Stomach (tissue), 9 donors: ENCODE measurements around the gene PXYLP1. TPM values are rescaled to one million over a fixed set of nuclear protein-coding genes. Genes with fewer than 3 reads are reported as not detected.

Experiments used
- DNase-seq, 2 donors: peaks; one replicate each; pipeline versions ENCODE4 v3.0.0 to v3.0.0-alpha.2; 2013 to 2019
- H3K27ac ChIP-seq, 5 donors: fragments of 200-600 bp in 4 of 5; sonication (generic) in 4 of 5; one replicate each; pipeline ENCODE4 v1.5.1; 2013 to 2019; ENCODE audit warnings: mild to moderate bottlenecking in 1 of 5, moderate library complexity in 1 of 5
- H3K27me3 ChIP-seq, 3 donors: fragments of 200-600 bp; sonication (generic); one replicate each; pipeline ENCODE4 v1.5.1; 2017 to 2019; ENCODE audit warnings: mixed run types in 1 of 3
- H3K36me3 ChIP-seq, 4 donors: fragments of 200-600 bp; sonication (generic); 1 replicate in 3 of 4; 2 replicates in 1 of 4; pipeline ENCODE4 v1.5.1; 2016 to 2019
- H3K4me1 ChIP-seq, 4 donors: fragments of 200-600 bp; sonication (generic); one replicate each; pipeline ENCODE4 v1.5.1; 2016 to 2019
- H3K4me3 ChIP-seq, 4 donors: fragments of 200-600 bp; sonication (generic) in 3 of 4; one replicate each; pipeline ENCODE4 v1.5.1; 2016 to 2019; ENCODE audit warnings: mild to moderate bottlenecking in 1 of 4
- H3K9me3 ChIP-seq, 4 donors: fragments of 200-600 bp; sonication (generic); one replicate each; pipeline ENCODE4 v1.5.1; 2016 to 2019
- EP300 ChIP-seq: sonication (generic); formaldehyde crosslinking; IDR thresholded peaks from one replicate; pipeline ENCODE4 v1.6.1; 2017; ENCODE audit warnings: antibody characterized with exemption
- POLR2A ChIP-seq, 4 donors: fragments of 450-650 bp; IDR thresholded peaks; one replicate each; pipeline ENCODE4 v1.6.1; 2016; ENCODE audit warnings: antibody characterized with exemption in 4 of 4, control low read depth in 2 of 4, mild to moderate bottlenecking in 1 of 4, moderate library complexity in 1 of 4
- POLR2AphosphoS5 ChIP-seq, 3 donors: sonication (generic); formaldehyde crosslinking; IDR thresholded peaks; one replicate each; pipeline ENCODE4 v1.6.1; 2016; ENCODE audit warnings: antibody characterized with exemption in 3 of 3
- WGBS, 5 donors: extraction: QIAGEN DNeasy Blood & Tissue Kit in 3 of 5; methylation state at CpG; one replicate each; pipeline versions ENCODE4 v1.1.5 to v1.1.7; 2013 to 2018; 5-methylcytosine and 5-hydroxymethylcytosine counted together
- intact Hi-C: fragments of 100-400 bp; cut with DNase I; formaldehyde crosslinking; loops from one replicate; pipeline ENCODE4 v1.15.1; 2023; ENCODE audit warnings: low total_unique reads
- polyA plus RNA-seq, 3 donors: library from polyadenylated mRNA; stranded (reverse); fragments of 200-250 nt; gene quantifications; one replicate each; pipeline ENCODE4 v1.2.3, GENCODE V29; 2013
- total RNA-seq, 5 donors: library from RNA; depleted of rRNA; stranded (reverse); fragments of >200 nt; gene quantifications; one replicate each; pipeline versions ENCODE4 v1.1.0 to v1.2.3, GENCODE V29; 2014 to 2016
- TF ChIP-seq, protein P1 (sequence below), 7 experiments: fragments of 450-650 bp in 4 of 7; fragments of 200-600 bp in 3 of 7; sonication (generic) in 3 of 7; IDR thresholded peaks; one replicate each; pipeline ENCODE4 v1.5.1; 2016 to 2019; ENCODE audit warnings: antibody characterized with exemption in 7 of 7, control low read depth in 2 of 7, mild to moderate bottlenecking in 1 of 7
- donor health status: healthy with polysubstance abuse.
- donor health status: Bipolar disorder and iron deficiency.
- donor health status: healthy.

The PXYLP1 gene
- total and polyA plus RNA-seq, 8 donors = 0.58 to 24.8 (median 3.8) TPM

DNA sequence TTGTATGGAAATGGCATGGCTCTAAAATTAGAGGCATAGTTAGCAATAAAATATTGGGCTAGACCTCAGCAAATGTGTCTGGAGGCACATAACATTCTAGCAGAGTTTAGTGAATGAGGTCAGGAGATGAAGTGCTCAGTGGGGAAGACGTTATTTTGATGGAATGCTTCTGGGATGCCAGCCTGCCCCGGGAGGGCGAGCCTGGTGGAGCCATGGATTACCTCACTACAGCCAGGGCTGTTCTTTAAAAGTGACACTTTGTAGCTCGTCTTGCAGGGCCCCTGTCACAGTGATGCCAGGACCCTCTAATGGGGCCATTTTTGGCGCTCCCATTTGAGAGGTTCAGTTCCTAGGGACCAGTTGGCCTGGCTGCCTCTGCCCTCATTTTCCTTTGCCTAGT is 48.5 kb downstream of the PXYLP1 start:
- Histone ChIP-seq H3K27ac (peak overlapping the region in 2 of 5 donors; percentile 26 to 27), H3K9me3 (no peaks in the 10 kb centered on the region), H3K4me3 (no peak overlapping the region), H3K4me1 (peaks cover 0 to 17% (median 7%) of the 10 kb centered on the region in 4 donors), H3K36me3 (peaks cover 2 to 25% (median 19%) of the 10 kb centered on the region in 4 donors), H3K27me3 (no peaks in the 10 kb centered on the region)
- WGBS, 5 donors = 75 to 95% (median 88%) methylated on average over 5 of the region's 5 CpGs
- TF ChIP-seq, protein P1, sequence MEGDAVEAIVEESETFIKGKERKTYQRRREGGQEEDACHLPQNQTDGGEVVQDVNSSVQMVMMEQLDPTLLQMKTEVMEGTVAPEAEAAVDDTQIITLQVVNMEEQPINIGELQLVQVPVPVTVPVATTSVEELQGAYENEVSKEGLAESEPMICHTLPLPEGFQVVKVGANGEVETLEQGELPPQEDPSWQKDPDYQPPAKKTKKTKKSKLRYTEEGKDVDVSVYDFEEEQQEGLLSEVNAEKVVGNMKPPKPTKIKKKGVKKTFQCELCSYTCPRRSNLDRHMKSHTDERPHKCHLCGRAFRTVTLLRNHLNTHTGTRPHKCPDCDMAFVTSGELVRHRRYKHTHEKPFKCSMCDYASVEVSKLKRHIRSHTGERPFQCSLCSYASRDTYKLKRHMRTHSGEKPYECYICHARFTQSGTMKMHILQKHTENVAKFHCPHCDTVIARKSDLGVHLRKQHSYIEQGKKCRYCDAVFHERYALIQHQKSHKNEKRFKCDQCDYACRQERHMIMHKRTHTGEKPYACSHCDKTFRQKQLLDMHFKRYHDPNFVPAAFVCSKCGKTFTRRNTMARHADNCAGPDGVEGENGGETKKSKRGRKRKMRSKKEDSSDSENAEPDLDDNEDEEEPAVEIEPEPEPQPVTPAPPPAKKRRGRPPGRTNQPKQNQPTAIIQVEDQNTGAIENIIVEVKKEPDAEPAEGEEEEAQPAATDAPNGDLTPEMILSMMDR (IDR thresholded peaks at IDR 0.05) = no peak
- TF ChIP-seq POLR2AphosphoS5 (IDR thresholded peaks at IDR 0.05) (no peak), EP300 (no peak), POLR2A (IDR thresholded peaks at IDR 0.05) (no peak)
- intact Hi-C loops = loop anchor here (10.0 kb wide), 1 partner anchor 45 kb away; the partner anchor contains the start of gene PXYLP1
- peak in 1 of 2 donors; percentile 41 for DNase-seq

DNA sequence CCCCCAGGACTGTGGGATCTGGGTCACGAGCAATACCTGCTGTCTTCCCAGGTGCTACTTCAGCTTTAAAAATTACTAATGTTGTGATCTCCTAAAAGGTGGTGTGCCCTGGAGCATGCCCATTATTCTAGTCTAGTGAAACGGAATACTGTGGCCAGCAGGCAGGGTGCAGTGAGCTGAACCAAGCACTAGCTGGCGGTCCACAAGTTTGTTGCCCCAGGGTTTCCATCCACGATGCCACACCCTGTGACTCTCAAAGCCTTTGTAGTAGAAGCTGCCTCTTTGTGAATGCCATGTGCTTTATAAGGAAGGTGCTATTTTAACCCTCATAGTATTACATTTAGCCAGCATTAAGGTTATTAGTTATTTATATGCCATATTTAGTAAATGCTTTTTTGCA is 49.1 kb downstream of the PXYLP1 start:
- intact Hi-C loops = loop anchor here (10.0 kb wide), 1 partner anchor 46 kb away; the partner anchor contains the start of gene PXYLP1
- TF ChIP-seq, protein P1 (IDR thresholded peaks at IDR 0.05) = no peak
- TF ChIP-seq EP300 (no peak), POLR2AphosphoS5 (IDR thresholded peaks at IDR 0.05) (no peak), POLR2A (IDR thresholded peaks at IDR 0.05) (no peak)
- Histone ChIP-seq H3K4me3 (no peak overlapping the region), H3K27ac (no peak overlapping the region), H3K36me3 (peaks cover 2 to 25% (median 19%) of the 10 kb centered on the region in 4 donors), H3K27me3 (no peaks in the 10 kb centered on the region), H3K9me3 (no peaks in the 10 kb centered on the region), H3K4me1 (peaks cover 0 to 17% (median 7%) of the 10 kb centered on the region in 4 donors)
- DNase-seq = no peak
- 85 to 91% (median 86%) methylated on average over 4 of the region's 4 CpGs for WGBS, 5 donors

DNA sequence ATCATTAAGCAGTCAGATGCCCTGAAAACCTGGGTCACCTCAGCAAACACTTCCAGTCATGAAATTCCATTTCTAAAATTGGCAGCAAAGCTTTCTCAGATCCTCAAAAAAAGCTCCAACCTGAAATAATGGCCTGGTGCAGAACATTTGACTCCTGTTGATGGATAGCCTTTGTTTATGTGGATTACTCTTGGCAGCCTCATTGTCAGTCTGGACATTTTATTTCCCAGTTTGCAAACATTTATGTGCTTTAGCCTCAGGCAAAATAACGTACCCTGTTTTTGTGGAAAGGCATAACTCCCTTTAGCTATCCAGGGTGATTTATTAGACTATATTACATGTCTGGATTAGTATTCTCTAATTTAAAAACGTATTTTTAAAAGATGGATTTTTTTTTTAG is 53.9 kb downstream of the PXYLP1 start:
- TF ChIP-seq EP300 = no peak
- WGBS, 5 donors = 75 to 85% (median 85%) methylated on average over 2 of the region's 2 CpGs
- intact Hi-C loops = loop anchor here (10.0 kb wide), 1 partner anchor 51 kb away; the partner anchor contains the start of gene PXYLP1

DNA sequence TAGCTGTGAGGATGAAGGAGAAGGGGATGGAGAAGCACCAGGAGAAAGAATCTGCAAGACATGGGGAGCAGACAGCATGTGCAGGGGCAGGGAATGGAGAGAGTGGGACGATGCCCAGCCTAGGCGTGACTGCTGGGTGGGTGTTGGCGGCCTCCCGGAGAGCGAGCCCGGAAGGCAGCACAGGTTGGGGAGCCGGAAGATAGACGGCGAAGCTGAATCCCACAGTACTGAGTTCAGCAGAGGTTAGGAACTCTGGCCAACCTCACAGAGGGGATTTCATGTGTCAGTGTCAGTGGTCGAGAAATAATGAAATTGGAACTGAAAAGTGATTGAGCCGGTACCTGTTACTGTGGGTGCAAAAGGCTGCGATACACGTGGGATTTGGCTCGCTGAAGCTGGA is 55.2 kb downstream of the PXYLP1 start:
- intact Hi-C loops = loop anchor here (10.0 kb wide), 1 partner anchor 52 kb away; the partner anchor contains the start of gene PXYLP1
- TF ChIP-seq POLR2A (IDR thresholded peaks at IDR 0.05) = no peak
- no peak for TF ChIP-seq POLR2AphosphoS5 (IDR thresholded peaks at IDR 0.05)
- TF ChIP-seq, protein P1 (IDR thresholded peaks at IDR 0.05) = no peak
- peaks cover 0 to 11% (median 0%) of the 10 kb centered on the region in 4 donors for H3K4me1 ChIP-seq
- no peaks in the 10 kb centered on the region for H3K27me3 ChIP-seq
- no peak overlapping the region for H3K27ac ChIP-seq
- no peak for DNase-seq
- 84 to 92% (median 92%) methylated on average over 14 of the region's 14 CpGs for WGBS, 5 donors
- peaks cover 0 to 36% (median 34%) of the 10 kb centered on the region in 4 donors for H3K36me3 ChIP-seq
- no peak overlapping the region for H3K4me3 ChIP-seq
- no peaks in the 10 kb centered on the region for H3K9me3 ChIP-seq

More for the DNA sequence above, 53.9 kb downstream of the PXYLP1 start:
- Histone ChIP-seq H3K9me3 (no peaks in the 10 kb centered on the region), H3K27ac (no peak overlapping the region), H3K27me3 (no peaks in the 10 kb centered on the region), H3K4me3 (no peak overlapping the region), H3K4me1 (no peaks in the 10 kb centered on the region), H3K36me3 (peaks cover 2 to 47% (median 36%) of the 10 kb centered on the region in 4 donors)
- no peak for DNase-seq

DNA sequence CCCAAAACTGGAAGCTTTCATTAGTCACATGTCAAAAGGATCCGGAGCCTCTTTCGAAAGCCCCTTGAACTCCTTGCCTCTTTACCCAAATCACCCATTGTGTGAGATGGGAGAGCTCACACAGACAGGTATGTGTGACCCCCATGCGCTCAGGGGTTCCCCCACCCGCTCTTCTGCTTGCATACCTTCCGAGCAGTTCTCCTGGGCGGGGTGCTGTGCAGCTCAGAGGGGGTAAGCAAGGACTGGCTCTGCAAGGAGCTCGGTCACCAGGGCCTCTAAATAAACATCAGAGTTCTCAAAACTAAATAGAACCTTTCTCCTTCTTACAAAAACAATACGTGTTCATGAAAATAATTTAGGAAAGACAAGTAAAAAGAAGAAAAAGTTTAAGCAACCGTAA is 55.7 kb downstream of the PXYLP1 start:
- no peak for DNase-seq
- 55 to 75% (median 70%) methylated on average over 9 of the region's 9 CpGs for WGBS, 5 donors
- intact Hi-C loops = loop anchor here (10.0 kb wide), 1 partner anchor 53 kb away; the partner anchor contains the start of gene PXYLP1
- no peaks in the 10 kb centered on the region for H3K27me3 ChIP-seq
- no peak for TF ChIP-seq POLR2AphosphoS5 (IDR thresholded peaks at IDR 0.05)
- TF ChIP-seq EP300 = no peak
- TF ChIP-seq, protein P1 (IDR thresholded peaks at IDR 0.05) = no peak
- peaks cover 0 to 15% (median 0%) of the 10 kb centered on the region in 4 donors for H3K4me1 ChIP-seq
- no peak overlapping the region for H3K27ac ChIP-seq
- peaks cover 0 to 39% (median 35%) of the 10 kb centered on the region in 4 donors for H3K36me3 ChIP-seq
- H3K4me3 ChIP-seq = no peak overlapping the region
- H3K9me3 ChIP-seq = no peaks in the 10 kb centered on the region
